Measurements from ENCODE around the gene GRM1. TPM values are rescaled to one million over a fixed set of nuclear protein-coding genes. Genes with fewer than 3 reads are reported as not detected.

GRM1 gene
- total RNA-seq, 4 donors from 2014 or later, result 0.10 TPM; not detected in 3

GRCh38 chr6:146210406-146211083 lies 181.7 kb downstream of the GRM1 start:
- intact Hi-C loops (cut with DNase I; ENCODE audit: low total_unique reads), result no loop called here
- no peak overlapping the region for H3K4me3 ChIP-seq (ENCODE audit: low read depth, poor library complexity, severe bottlenecking)
- 85 to 86% methylated on average over 4 of the region's 4 CpGs for WGBS, 2 donors
- no peak for DNase-seq (ENCODE audit: low spot score in 2 of 2)
- no peak for TF ChIP-seq CTCF (IDR thresholded peaks at IDR 0.05)
- no peak for TF ChIP-seq POLR2A (IDR thresholded peaks at IDR 0.05)

- WGBS, 2 donors, result 73 to 82% methylated on average over 2 of the region's 2 CpGs
- DNase-seq (ENCODE audit: low spot score in 2 of 2), result no peak
- H3K4me3 ChIP-seq (ENCODE audit: low read depth, poor library complexity, severe bottlenecking), result no peak overlapping the region
- TF ChIP-seq POLR2A (IDR thresholded peaks at IDR 0.05) (no peak), CTCF (IDR thresholded peaks at IDR 0.05) (no peak)
- intact Hi-C loops (cut with DNase I; ENCODE audit: low total_unique reads), result no loop called here
Measured at GRCh38 chr6:146211646-146212045, 182.8 kb downstream of the GRM1 start.

- 50 to 60% methylated on average over 3 of the region's 3 CpGs for WGBS, 2 donors
- no peak for DNase-seq (ENCODE audit: low spot score in 2 of 2)
- no peak overlapping the region for H3K4me3 ChIP-seq (ENCODE audit: low read depth, poor library complexity, severe bottlenecking)
- TF ChIP-seq POLR2A (IDR thresholded peaks at IDR 0.05), result no peak
- no peak for TF ChIP-seq CTCF (IDR thresholded peaks at IDR 0.05)
- intact Hi-C loops (cut with DNase I; ENCODE audit: low total_unique reads), result no loop called here
Measured at GRCh38 chr6:146212781-146213180, 183.9 kb downstream of the GRM1 start.

- WGBS, 2 donors, result 77 to 93% methylated on average over 3 of the region's 3 CpGs
- no peak overlapping the region for H3K4me3 ChIP-seq (ENCODE audit: low read depth, poor library complexity, severe bottlenecking)
- intact Hi-C loops (cut with DNase I; ENCODE audit: low total_unique reads), result no loop called here
- no peak for DNase-seq (ENCODE audit: low spot score in 2 of 2)
- TF ChIP-seq CTCF (IDR thresholded peaks at IDR 0.05) (no peak), POLR2A (IDR thresholded peaks at IDR 0.05) (no peak)
Measured at GRCh38 chr6:146219101-146219500, 190.2 kb downstream of the GRM1 start.

- no peak for DNase-seq (ENCODE audit: low spot score in 2 of 2)
- 84 to 90% methylated on average over 3 of the region's 3 CpGs for WGBS, 2 donors
- intact Hi-C loops (cut with DNase I; ENCODE audit: low total_unique reads), result no loop called here
- TF ChIP-seq POLR2A (IDR thresholded peaks at IDR 0.05), result no peak
- no peak for TF ChIP-seq CTCF (IDR thresholded peaks at IDR 0.05)
- no peak overlapping the region for H3K4me3 ChIP-seq (ENCODE audit: low read depth, poor library complexity, severe bottlenecking)
Measured at GRCh38 chr6:146224449-146224848, 195.6 kb downstream of the GRM1 start.

- intact Hi-C loops (cut with DNase I; ENCODE audit: low total_unique reads), result no loop called here
- WGBS, 2 donors, result 82 to 85% methylated on average over 5 of the region's 5 CpGs
- H3K4me3 ChIP-seq (ENCODE audit: low read depth, poor library complexity, severe bottlenecking), result no peak overlapping the region
Measured at GRCh38 chr6:146224988-146225387, 196.1 kb downstream of the GRM1 start.

More at GRCh38 chr6:146224988-146225387, 196.1 kb downstream of the GRM1 start:
- no peak for DNase-seq (ENCODE audit: low spot score in 2 of 2)
- TF ChIP-seq CTCF (IDR thresholded peaks at IDR 0.05) (no peak), POLR2A (IDR thresholded peaks at IDR 0.05) (no peak)

All from lower leg skin (tissue), 4 donors.